Measurements from ENCODE around the gene ACTR3C. TPM values are rescaled to one million over a fixed set of nuclear protein-coding genes. Genes with fewer than 3 reads are reported as not detected.
"Not testable (repeated sequence)": the region's sequence is repeated elsewhere in the genome, so short reads cannot be mapped to it uniquely, and the experiment has no call there.

ACTR3C gene
- total RNA-seq, 2 donors from 2014 or later: 10.7 to 15.1 TPM

DNA sequence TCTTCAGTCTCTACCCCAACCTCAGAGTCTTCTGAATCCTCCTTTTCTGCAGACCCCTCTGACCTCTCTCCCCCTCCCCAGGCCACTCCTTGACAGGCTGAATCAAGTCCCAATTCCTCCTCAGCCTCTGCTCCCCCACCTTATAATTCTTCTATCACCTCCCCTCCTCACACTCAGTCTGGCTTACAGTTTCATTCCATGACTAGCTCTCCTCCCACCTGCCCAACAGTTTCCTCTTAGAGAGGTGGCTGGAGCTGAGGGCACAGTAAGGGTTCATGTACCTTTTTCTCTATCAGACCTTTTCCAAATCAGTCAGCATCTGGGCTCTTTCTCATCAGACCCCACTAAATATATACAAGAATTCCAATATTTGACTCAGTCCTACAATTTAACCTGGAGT lies 14.8 kb downstream of the ACTR3C start:
- no peak for DNase-seq (ENCODE audit: low spot score)
- no peaks in the 10 kb centered on the region for H3K27me3 ChIP-seq (replicated peaks; ENCODE audit: insufficient read depth)
- intact Hi-C loops (cut with DNase I): no loop called here
- no peaks in the 10 kb centered on the region for H3K4me1 ChIP-seq (replicated peaks)
- H3K4me3 ChIP-seq: no peak overlapping the region
- H3K27ac ChIP-seq: no peak overlapping the region
- no peaks in the 10 kb centered on the region for H3K9me3 ChIP-seq
- no peaks in the 10 kb centered on the region for H3K36me3 ChIP-seq
- TF ChIP-seq POLR2AphosphoS5 (IDR thresholded peaks at IDR 0.05) (no peak), POLR2A (IDR thresholded peaks at IDR 0.05) (no peak), CTCF (IDR thresholded peaks at IDR 0.05) (no peak)

DNA sequence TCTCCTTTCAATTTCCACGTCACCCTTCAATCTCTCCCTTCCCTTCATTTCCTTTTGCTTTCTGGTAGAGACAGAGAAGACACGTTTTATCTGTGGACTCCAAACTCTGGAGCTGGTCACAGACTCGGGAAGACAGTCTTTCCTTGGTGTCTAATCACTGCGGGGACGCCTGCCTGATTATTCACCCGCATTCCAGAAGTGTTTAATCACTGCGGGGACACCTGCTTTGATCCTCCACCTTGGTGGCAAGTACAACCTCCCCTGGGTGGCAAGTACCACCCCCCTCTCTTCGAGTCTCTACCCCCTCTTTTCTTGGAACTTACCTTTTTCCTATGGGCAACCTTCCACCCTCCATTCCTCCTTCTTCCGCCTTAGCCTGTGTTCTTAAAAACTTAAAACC lies 15.4 kb downstream of the ACTR3C start:
- H3K27ac ChIP-seq: no peak overlapping the region
- no peak overlapping the region for H3K4me3 ChIP-seq
- no peaks in the 10 kb centered on the region for H3K9me3 ChIP-seq
- no peaks in the 10 kb centered on the region for H3K36me3 ChIP-seq
- 90% methylated on average over 9 of the region's 9 CpGs for WGBS
- H3K27me3 ChIP-seq (replicated peaks; ENCODE audit: insufficient read depth): no peaks in the 10 kb centered on the region
- no peaks in the 10 kb centered on the region for H3K4me1 ChIP-seq (replicated peaks)
- TF ChIP-seq POLR2A (IDR thresholded peaks at IDR 0.05) (no peak), POLR2AphosphoS5 (IDR thresholded peaks at IDR 0.05) (no peak), CTCF (IDR thresholded peaks at IDR 0.05) (no peak)
- intact Hi-C loops (cut with DNase I): no loop called here
- no peak for DNase-seq (ENCODE audit: low spot score)

GRCh38 chr7:150307129-150307528 lies 16.2 kb downstream of the ACTR3C start:
- H3K4me3 ChIP-seq: no peak overlapping the region
- WGBS: 87% methylated on average over 3 of the region's 3 CpGs
- no peak for TF ChIP-seq POLR2AphosphoS5 (IDR thresholded peaks at IDR 0.05)
- TF ChIP-seq CTCF (IDR thresholded peaks at IDR 0.05): no peak
- TF ChIP-seq POLR2A (IDR thresholded peaks at IDR 0.05): no peak
- DNase-seq (ENCODE audit: low spot score): no peak
- no peaks in the 10 kb centered on the region for H3K36me3 ChIP-seq
- no peaks in the 10 kb centered on the region for H3K27me3 ChIP-seq (replicated peaks; ENCODE audit: insufficient read depth)
- no peaks in the 10 kb centered on the region for H3K4me1 ChIP-seq (replicated peaks)
- intact Hi-C loops (cut with DNase I): no loop called here
- H3K9me3 ChIP-seq: no peaks in the 10 kb centered on the region
- H3K27ac ChIP-seq: no peak overlapping the region

- H3K9me3 ChIP-seq; DNase-seq (ENCODE audit: low spot score); H3K36me3 ChIP-seq; H3K27ac ChIP-seq; intact Hi-C loops (cut with DNase I); H3K4me1 ChIP-seq (replicated peaks); H3K4me3 ChIP-seq; H3K27me3 ChIP-seq (replicated peaks; ENCODE audit: insufficient read depth): not testable (repeated sequence)
- 59% methylated on average over 5 of the region's 5 CpGs for WGBS
These were observed 17.0 kb downstream of the ACTR3C start for GRCh38 chr7:150306377-150306776.

- WGBS: 39% methylated on average over 2 of the region's 2 CpGs
- intact Hi-C loops (cut with DNase I); H3K4me3 ChIP-seq; H3K27ac ChIP-seq; H3K27me3 ChIP-seq (replicated peaks; ENCODE audit: insufficient read depth); H3K9me3 ChIP-seq; DNase-seq (ENCODE audit: low spot score); H3K4me1 ChIP-seq (replicated peaks); H3K36me3 ChIP-seq: not testable (repeated sequence)
These were observed 17.5 kb downstream of the ACTR3C start for GRCh38 chr7:150305903-150306284.

- H3K36me3 ChIP-seq; intact Hi-C loops (cut with DNase I): not testable (repeated sequence)
- 88% methylated on average over 10 of the region's 11 CpGs for WGBS
These were observed 18.0 kb downstream of the ACTR3C start for GRCh38 chr7:150305259-150305902.

DNA sequence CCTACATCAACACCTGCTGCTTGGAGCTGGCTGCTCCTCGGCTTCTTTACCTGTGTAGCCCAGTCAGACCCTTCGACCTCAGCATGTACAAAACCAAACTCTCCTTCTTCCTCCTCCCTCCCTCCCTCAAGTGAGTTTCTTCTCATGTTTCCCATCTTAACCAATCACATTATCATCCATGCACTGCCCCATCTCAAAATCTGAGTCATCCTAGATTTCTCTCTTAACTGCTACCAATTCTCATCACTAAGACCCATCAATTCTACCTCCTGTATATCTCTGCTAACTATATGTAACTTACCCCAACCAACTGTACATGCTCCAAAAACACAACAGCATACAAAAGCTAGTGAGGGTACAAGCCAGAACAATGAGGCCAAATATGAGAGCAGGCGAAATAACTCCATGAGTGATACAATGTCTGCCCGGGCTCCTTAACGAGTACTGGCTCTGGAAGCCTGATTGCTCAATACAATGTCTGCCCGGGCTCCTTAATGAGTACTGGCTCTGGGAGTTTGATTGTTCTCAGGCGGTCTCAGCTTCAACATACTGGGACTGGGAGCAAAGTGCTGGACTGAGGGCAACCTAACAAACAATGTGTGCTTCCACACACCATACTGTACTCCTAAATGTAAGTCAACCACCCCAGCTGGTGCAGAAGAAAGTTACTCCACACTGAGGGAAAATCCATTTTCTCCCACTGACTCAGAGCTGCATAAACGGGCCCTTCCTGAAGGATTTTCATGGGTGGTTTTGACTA lies 18.7 kb downstream of the ACTR3C start:
- H3K27ac ChIP-seq; H3K36me3 ChIP-seq; H3K4me3 ChIP-seq; H3K9me3 ChIP-seq; H3K27me3 ChIP-seq (replicated peaks; ENCODE audit: insufficient read depth); intact Hi-C loops (cut with DNase I); DNase-seq (ENCODE audit: low spot score); H3K4me1 ChIP-seq (replicated peaks): not testable (repeated sequence)
- 77% methylated on average over 5 of the region's 8 CpGs for WGBS

More at GRCh38 chr7:150305259-150305902, 18.0 kb downstream of the ACTR3C start:
- H3K4me3 ChIP-seq; DNase-seq (ENCODE audit: low spot score); H3K27me3 ChIP-seq (replicated peaks; ENCODE audit: insufficient read depth); H3K9me3 ChIP-seq; H3K4me1 ChIP-seq (replicated peaks); H3K27ac ChIP-seq: not testable (repeated sequence)

- intact Hi-C loops (cut with DNase I); H3K27ac ChIP-seq; H3K4me1 ChIP-seq (replicated peaks); H3K4me3 ChIP-seq; H3K9me3 ChIP-seq; DNase-seq (ENCODE audit: low spot score); H3K27me3 ChIP-seq (replicated peaks; ENCODE audit: insufficient read depth); H3K36me3 ChIP-seq: not testable (repeated sequence)
- 85% methylated on average over 1 of the region's 1 CpG for WGBS
These were observed 20.4 kb downstream of the ACTR3C start for GRCh38 chr7:150302908-150303310.

- not testable (repeated sequence) for H3K27ac ChIP-seq; H3K27me3 ChIP-seq (replicated peaks; ENCODE audit: insufficient read depth); H3K4me3 ChIP-seq; DNase-seq (ENCODE audit: low spot score); H3K9me3 ChIP-seq; H3K36me3 ChIP-seq; H3K4me1 ChIP-seq (replicated peaks)
- intact Hi-C loops (cut with DNase I): loop anchor here (10.0 kb wide), 1 partner anchor 87 kb away; no protein-coding TSS in a partner anchor
These were observed 25.4 kb downstream of the ACTR3C start for GRCh38 chr7:150297978-150298377.

Data from prostate gland (tissue), 2 donors.